Panc1 (cell line): ENCODE data around the gene MC1R.

Experiments
- POLR2AphosphoS5 ChIP-seq: IDR thresholded peaks from 2 replicates; pipeline ENCODE4 v1.6.1; 2012; ENCODE audit warnings: mild to moderate bottlenecking, low read depth, low read length, moderate library complexity
- SIN3A ChIP-seq: IDR thresholded peaks from 2 replicates; pipeline ENCODE4 v1.6.1; 2012; ENCODE audit warnings: low read depth, mild to moderate bottlenecking, low read length, moderate library complexity, borderline replicate concordance; ENCODE audit not compliant: insufficient read depth
- TF ChIP-seq, protein P1 (sequence below): fragments of 450-650 bp; IDR thresholded peaks from 2 replicates; pipeline ENCODE4 v1.5.1; 2017; ENCODE audit warnings: mild to moderate bottlenecking
- TF ChIP-seq, protein P2 (sequence below), 2 experiments: IDR thresholded peaks; 2 replicates each; pipeline ENCODE4 v1.6.1; 2011 to 2012; ENCODE audit warnings: low read depth in 2 of 2, control low read depth in 1 of 2, low read length in 1 of 2, mild to moderate bottlenecking in 1 of 2, moderate library complexity in 1 of 2; ENCODE audit not compliant: insufficient read depth in 1 of 2

DNA sequence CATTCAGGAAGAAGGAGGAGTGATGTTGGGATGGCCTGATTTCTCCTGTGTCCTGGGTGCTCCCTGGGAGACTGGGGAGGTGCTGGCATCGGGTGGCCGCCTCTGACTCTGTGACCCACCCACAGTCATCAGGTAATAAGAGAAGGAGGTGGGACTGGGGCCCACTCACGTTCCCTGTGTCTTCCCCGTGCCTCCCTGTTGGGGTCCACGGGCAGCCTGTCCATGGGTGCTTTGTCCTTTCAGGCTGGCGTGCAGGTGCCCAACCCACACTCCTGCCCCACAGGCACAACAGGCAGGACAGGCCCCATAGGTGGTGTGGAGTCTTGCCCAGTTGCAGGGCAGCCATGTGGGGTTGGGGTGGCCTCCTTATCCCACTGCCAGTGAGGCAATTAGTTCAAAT, 33.9 kb downstream of the MC1R start:
- TF ChIP-seq, protein P1, sequence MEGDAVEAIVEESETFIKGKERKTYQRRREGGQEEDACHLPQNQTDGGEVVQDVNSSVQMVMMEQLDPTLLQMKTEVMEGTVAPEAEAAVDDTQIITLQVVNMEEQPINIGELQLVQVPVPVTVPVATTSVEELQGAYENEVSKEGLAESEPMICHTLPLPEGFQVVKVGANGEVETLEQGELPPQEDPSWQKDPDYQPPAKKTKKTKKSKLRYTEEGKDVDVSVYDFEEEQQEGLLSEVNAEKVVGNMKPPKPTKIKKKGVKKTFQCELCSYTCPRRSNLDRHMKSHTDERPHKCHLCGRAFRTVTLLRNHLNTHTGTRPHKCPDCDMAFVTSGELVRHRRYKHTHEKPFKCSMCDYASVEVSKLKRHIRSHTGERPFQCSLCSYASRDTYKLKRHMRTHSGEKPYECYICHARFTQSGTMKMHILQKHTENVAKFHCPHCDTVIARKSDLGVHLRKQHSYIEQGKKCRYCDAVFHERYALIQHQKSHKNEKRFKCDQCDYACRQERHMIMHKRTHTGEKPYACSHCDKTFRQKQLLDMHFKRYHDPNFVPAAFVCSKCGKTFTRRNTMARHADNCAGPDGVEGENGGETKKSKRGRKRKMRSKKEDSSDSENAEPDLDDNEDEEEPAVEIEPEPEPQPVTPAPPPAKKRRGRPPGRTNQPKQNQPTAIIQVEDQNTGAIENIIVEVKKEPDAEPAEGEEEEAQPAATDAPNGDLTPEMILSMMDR = no peak
- TF ChIP-seq, protein P2, sequence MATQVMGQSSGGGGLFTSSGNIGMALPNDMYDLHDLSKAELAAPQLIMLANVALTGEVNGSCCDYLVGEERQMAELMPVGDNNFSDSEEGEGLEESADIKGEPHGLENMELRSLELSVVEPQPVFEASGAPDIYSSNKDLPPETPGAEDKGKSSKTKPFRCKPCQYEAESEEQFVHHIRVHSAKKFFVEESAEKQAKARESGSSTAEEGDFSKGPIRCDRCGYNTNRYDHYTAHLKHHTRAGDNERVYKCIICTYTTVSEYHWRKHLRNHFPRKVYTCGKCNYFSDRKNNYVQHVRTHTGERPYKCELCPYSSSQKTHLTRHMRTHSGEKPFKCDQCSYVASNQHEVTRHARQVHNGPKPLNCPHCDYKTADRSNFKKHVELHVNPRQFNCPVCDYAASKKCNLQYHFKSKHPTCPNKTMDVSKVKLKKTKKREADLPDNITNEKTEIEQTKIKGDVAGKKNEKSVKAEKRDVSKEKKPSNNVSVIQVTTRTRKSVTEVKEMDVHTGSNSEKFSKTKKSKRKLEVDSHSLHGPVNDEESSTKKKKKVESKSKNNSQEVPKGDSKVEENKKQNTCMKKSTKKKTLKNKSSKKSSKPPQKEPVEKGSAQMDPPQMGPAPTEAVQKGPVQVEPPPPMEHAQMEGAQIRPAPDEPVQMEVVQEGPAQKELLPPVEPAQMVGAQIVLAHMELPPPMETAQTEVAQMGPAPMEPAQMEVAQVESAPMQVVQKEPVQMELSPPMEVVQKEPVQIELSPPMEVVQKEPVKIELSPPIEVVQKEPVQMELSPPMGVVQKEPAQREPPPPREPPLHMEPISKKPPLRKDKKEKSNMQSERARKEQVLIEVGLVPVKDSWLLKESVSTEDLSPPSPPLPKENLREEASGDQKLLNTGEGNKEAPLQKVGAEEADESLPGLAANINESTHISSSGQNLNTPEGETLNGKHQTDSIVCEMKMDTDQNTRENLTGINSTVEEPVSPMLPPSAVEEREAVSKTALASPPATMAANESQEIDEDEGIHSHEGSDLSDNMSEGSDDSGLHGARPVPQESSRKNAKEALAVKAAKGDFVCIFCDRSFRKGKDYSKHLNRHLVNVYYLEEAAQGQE (IDR thresholded peaks at IDR 0.05; ENCODE audit: insufficient read depth in 1 of 2, low read depth in 2 of 2, low read length in 1 of 2) = no peak
- TF ChIP-seq POLR2AphosphoS5 = no peak
- no peak for TF ChIP-seq SIN3A
